Activated T-helper 1 cell treated with anti-CD3 and anti-CD28 coated beads, Interleukin-2, amount 50 U/mL, for 16 hours (primary cell): Measurements from ENCODE around the gene RARS2.
"Not testable (repeated sequence)": the region's sequence is repeated elsewhere in the genome, so short reads cannot be mapped to it uniquely, and the experiment has no call there.

Experiments
- DNase-seq, 2 donors: peaks; one replicate each; pipeline ENCODE4 v3.0.0-alpha.2; 2020; ENCODE audit warnings: low read depth in 1 of 2, low spot score in 1 of 2

Gene RARS2, protein sequence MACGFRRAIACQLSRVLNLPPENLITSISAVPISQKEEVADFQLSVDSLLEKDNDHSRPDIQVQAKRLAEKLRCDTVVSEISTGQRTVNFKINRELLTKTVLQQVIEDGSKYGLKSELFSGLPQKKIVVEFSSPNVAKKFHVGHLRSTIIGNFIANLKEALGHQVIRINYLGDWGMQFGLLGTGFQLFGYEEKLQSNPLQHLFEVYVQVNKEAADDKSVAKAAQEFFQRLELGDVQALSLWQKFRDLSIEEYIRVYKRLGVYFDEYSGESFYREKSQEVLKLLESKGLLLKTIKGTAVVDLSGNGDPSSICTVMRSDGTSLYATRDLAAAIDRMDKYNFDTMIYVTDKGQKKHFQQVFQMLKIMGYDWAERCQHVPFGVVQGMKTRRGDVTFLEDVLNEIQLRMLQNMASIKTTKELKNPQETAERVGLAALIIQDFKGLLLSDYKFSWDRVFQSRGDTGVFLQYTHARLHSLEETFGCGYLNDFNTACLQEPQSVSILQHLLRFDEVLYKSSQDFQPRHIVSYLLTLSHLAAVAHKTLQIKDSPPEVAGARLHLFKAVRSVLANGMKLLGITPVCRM

DNA sequence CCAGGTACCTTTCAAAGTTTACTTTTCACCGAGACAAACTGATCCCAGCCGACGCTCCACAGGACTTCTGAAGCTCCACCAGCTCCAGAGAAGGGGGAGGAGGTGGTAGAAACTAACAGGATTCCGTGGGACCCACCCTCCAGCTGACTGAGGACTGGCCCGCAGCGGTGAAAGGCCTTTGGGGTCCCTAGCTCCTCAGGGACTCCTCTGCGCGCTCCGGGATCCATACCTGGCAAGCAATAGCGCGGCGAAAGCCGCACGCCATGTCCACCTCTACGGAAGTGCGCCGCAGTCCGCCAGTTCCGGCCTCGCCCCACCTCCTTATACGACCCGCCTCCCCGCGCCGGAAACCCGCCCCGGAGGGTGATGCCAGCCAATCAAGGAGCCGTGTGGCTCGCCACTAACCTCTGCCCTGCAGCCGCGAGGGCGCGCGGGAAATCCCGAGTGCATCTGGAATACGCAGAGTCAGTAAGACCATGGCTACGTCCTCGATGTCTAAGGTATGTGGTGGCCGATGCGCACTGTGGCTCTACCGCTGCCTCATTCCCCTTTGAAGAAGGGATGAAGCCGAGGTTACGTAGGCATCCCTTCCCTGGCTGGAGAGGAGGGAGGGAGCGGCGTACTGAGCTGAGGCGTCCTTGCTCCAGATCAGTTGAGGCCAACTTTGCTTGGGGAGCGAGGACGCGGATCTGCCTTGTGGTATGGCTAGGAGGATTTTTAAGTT lies at the start of gene RARS2, which contains the start of gene ORC3:
TSS of gene RARS2 (minus strand) at position 295 of the 724 bp plus-strand sequence. CDS start at position 265, 30 bp downstream.
TSS of gene ORC3 (plus strand) at position 443 of the 724 bp plus-strand sequence. CDS start at position 477, 34 bp downstream.
- peak; percentile 87 to 91 for DNase-seq

DNA sequence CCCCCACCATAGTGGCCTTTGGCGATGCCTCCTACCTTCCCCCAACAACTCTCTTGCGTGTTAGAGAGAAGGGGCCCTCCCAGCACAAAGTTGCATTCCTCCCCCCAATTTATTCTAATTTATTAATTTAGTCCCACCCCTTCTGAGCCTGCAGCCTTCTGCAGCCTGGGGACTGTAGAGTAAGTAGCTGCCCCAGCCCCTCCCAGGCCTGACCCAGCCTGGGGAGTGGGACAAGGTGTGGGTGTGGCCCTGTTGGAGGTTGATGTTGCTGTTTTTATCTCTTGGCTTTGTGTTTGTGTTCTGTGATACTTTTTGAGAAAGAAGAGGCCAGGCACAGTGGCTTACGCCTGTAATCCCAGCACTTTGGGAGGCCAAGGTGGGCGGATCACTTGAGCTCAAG lies 49.6 kb upstream of the RARS2 start:
- no peak for DNase-seq

DNA sequence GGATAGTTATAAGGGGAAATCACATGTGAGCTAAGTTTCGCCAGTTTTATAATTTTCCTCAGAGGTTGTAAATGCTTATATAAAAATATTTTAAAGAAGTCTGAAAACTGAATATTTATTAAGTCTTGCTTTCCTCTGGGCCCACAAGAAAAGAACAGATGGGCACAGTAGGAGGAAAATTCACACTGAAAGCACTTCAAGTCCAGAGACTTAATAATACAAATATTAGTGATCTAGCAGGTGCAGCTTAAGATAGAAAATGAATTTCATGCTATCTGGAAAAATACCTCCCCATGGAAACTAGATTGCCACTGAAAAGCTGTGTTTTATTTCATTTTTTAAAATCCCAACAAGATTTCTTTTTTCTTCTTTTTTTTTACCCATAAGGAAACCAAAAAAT lies 47.3 kb upstream of the RARS2 start:
- DNase-seq, result no peak

DNA sequence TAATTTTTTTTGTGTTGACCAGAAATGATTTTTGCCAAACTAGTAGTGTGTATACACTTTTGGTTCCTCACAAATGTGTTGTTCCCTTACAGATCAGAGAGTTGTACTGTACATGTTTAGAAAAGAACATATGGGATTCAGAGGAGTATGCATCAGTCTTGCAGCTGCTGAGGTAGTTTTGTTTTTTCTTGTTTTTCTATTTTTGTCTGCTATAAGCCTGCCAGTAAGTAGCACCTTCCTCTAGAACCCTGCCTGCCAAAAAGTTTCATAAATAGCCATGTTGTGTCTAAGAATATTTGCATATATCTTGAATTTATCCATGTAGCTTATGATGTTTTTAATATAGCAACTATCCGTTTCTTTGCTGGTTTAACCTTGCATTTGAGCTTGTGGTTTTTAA lies 46.5 kb upstream of the RARS2 start:
- no peak for DNase-seq

DNA sequence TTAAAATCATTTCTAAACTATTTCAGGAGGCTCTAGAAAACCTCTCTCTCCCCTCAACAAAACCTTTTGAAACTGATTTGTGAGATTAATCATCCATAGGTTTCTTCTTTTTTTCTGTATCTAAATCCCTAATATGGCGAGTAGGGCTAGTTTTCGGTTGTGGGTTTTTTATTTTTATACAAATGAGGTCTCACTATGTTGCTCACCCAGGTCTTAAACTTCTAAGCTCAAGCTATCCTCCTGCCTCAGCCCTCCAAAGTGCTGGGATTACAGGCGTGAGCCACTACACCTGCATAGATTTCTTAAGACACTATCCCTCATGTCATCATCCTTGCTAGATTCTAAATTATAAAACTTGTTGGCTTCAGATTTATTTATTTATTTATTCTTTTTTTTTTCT lies 44.1 kb upstream of the RARS2 start:
- DNase-seq, result no peak

DNA sequence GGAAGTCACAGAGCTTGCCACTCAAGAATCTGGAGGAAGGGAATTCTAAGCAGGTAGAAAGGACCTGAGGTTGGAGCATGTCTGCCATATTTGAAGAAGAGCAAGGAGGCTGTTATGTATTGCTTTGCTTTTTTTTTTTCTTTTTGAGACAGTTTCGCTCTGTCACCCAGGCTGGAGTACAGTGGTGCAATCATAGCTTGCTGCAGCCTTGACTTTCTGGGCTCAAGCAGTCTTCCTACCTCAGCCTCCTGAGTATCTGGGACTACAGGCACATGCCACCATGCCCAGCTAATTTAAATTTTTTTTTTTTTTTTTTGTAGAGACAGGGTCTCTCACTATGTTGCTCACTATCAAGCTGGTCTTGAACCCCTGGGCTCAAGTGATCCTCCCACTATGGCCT lies 41.0 kb upstream of the RARS2 start:
- no peak for DNase-seq

DNA sequence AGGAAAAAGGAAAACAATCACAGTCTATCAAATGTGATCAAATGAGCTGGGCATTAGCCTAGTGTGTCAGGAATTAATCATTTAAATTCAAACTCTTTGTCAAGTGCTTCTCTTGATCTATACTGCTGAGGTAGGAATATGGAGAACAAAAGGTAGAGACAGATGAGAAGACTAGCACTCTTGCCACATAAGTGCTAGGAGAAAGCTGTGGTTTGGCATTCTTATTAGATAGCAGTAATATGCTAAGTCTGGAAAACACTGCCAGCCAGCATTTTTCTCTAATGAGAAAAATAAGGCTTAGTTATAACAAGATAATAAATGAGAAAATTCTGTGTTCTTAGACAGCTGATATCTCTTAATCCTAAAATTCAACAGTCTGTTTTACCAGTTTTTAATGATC lies 39.1 kb upstream of the RARS2 start:
- no peak for DNase-seq

DNA sequence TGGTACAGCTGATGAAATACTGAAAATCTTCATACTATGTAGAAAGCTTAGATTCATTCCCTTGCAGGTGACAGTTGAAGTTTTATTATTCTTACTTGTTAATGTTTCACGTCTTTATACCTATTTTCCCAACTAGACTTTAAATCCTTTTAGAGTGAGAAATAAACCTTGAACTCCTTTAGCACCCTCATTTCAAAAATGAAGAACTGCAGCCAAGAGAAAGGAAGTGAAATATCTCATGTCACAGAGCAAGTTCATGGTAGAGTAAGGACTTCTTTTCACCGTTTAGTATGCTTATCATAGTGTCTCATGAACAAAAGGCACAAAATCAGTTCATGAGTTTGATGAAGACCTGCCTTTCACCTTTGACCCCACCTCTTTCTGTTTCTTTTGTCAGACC lies 38.6 kb upstream of the RARS2 start:
- DNase-seq, result no peak

DNA sequence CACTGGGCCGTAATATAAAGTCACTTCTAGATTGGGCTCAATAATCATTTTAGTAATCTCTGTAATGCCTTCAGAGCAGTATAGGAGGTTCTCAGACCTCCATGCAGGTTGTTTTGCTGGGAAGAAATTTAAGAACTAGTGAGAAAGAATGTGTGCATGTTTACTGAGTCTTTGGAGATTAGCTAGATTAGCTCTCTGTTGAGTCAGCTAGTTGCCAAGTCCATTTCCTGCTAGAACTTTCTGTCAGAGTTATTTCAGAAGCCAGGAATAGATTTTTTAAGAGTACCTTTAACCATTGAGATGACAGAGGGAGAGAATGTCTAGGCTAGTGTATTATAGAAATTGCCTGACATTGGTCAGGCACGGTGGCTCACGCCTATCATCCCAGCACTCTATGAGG lies 33.5 kb upstream of the RARS2 start:
- no peak for DNase-seq

DNA sequence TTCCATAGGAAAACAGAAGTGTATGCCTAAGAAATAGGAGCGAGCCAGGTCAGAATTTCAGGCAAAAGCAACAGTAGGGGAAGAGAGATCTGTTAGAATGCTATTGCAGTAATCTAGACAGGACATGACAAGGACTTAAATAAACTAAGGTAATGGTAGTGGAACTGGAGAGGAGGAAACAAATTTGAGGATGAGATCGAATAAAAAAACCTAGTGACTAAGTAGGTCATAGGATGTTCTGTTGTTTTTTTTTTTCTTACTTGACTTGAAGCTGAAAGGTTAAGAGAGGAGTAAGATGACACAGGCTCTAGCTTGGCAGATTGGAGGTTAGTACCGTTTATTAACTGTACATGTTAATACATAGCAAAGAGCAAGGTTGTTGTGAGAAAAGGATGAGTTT lies 28.7 kb upstream of the RARS2 start:
- DNase-seq, result no peak

DNA sequence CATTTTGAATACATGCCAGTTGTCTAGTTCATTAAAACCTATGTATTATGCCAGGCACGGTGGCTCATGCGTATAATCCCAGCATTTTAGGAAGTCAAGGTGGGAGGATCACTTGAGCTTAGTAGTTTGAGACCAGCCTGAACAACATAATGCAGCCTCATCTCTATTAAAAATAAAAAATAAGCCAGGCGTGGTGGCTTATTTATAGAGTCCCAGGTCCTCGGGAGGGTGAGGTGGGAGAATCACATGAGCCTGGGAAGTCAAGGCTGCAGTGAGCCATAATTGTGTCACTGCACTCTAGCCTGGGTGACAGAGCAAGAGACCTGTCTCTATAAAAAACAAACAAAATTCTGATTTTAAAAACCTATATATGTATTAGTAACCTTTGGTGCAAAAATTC lies 27.6 kb upstream of the RARS2 start:
- no peak for DNase-seq

DNA sequence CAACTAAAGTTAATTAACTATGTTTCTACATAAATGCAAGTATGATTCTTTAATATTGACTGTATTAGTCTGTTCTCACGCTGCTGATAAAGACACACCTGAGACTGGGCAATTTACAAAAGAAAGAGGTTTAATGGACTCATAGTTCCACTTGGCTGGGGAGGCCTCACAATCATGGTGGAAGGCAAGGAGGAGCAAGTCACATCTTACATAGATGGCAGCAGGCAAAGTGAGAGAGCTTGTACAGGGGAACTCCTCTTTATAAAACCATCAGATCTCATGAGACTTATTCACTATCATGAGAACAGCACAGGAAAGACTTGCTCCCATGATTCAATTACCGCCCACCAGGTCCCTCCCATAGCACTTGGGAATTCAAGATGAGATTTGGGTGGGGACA lies 23.2 kb upstream of the RARS2 start:
- DNase-seq, result not testable (repeated sequence)

DNA sequence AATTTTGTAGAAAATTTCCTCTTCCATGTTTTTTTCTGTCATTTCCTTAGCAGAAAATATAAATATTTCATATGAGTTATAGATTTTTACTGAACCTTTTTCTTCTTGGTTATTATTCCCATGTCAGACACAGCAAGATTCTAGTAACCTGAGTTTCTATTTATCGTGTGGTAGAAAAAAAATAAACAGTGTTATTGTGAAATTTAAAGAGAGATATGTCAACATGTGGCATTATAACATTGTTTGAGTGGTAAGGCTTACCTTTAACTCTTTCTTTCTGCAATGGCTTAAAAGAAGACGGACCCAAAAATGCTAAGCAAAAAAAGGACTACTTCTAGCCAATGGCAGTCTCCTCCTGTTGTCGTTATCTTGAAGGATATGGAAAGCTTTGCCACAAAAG lies 19.0 kb upstream of the RARS2 start:
- DNase-seq, result no peak

DNA sequence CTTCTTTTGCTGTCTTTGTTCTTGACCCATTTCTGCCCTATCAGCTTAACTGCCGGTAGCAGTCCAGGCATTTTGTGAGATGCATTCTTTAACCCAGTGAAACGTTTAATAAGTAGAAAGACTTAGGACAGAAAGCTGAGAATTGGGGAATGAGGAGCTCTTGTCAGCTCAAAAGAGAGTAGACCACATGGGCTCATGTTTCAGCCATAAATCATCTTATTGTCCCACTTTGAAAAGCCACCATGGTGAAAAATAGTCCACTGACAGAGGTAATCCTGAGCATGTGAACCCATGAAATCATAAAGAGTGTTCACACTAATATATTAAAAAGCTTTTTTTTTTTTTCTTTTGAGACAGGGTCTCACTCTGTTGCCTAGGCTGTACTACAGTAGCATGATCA lies 16.4 kb upstream of the RARS2 start:
- no peak for DNase-seq

DNA sequence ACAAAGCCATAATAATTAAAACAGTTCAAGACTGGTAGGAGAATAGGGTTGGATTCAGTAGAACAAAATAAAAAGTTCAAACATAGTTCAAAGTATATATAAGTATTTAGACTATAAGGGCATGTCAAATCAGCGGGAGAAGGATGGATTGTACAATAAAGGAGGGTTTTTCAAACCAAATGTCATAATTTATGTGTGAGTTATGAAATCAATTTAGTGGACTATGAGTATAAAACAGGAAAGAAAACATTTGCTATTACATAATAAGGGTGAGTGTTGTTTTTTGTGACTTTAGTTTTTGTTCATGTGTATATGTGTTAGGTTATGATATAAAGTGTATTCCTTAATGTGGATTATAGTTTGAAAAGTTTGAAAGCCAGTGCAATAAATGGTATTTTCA lies 10.8 kb upstream of the RARS2 start:
- DNase-seq, result no peak

DNA sequence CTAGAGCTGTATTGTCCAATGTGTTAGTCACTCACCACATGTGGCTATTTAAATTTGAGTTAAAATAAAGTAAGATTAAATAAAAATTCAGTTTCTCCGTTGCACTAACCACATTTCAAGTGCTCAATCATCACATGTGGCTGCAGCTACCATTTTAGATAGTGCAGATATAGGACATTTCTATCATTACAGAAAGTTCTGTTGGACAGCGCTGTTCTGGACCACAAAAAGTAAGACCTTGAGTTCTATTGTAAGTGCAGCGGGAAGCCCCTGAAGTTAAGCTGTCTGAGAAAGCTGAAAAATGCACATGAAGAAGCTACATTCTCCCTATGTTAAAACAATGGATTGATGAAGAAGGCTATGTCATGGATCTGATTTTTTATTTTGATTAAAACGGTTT lies 1.2 kb upstream of the RARS2 start:
- no peak for DNase-seq

DNA sequence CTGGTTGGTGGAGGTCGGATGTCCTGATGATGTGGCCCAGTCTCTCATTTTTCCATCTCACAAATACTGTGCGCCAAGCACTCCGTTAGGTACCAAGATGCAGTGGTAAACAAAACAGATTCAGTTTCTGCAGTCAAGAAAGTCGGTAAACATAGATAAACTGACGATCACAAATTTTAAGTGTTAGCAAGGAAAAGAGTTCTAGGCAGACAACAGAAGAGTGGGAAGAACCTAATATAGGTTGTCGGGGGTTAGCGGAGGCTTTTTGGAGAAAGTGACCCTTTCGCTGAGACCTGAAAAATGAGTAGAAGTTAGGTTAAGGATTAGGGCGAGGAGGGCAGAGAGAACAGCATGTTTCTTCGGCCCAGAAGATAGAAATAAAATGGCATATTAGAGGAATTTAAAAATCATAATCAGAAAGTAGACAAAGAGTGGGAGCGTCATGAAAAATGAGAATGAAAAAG lies 662 bp upstream of the RARS2 start:
- no peak for DNase-seq

DNA sequence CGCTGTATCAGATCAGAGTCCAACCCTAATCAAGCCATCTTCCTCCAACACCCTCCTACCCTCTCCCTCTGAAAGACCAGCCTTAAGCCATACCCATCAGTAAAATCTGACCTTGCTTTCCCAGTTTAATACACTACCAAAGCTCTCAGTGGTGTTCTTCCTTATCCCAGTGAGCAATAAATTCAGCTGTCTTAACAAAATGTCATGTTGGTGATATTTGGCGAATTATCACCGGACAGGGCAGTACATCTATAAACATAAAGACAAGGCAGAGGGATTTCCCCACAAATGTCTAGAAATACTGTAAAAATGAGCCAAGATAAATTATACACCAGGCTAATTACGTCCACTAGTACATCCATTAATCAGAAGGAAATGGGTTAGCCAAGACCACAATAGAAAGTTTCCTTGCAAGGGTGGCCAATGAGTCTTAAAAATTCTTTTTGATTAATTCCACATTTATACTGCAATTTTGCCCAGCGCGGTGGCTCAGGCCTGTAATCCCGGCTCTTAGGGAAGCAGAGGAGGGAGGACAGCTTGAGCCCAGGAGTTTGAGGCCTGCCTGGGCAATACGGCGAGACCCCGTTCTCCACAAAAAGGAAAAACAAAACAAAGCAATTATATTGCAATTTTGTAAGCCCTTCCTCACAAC lies 905 bp downstream of the RARS2 start:
- no peak for DNase-seq

DNA sequence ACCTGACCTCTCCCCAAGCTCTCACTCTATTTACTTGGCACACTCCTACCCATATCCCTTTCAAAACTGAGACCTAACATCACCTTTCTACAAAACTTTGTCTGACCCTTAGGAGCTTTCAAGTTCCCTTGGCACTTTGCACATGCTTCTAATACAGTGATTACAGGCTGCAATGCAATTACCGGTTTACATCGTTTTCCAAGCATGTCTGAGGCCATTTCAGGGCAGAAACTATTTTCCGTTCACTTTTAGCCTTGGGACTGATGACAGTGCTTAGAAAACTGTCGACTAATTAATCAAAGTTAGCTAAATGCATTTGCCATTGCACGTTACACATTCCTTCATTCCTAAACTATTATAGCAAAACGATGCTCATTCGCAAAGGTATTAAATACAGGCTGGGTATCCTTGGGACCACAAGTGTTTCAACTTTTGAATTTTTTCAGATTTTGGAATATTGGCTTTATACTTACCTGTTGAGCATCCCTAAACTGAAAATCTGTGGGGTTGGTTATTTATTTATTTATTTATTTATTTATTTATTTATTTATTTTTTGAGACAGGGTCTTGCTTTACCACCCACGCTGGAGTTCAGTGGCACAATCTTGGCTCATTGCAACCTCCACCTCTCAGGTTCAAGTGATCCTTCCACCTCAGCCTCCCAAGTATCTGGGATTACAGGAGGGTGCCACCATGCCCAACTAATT lies 3.3 kb downstream of the RARS2 start:
- DNase-seq, result no peak

DNA sequence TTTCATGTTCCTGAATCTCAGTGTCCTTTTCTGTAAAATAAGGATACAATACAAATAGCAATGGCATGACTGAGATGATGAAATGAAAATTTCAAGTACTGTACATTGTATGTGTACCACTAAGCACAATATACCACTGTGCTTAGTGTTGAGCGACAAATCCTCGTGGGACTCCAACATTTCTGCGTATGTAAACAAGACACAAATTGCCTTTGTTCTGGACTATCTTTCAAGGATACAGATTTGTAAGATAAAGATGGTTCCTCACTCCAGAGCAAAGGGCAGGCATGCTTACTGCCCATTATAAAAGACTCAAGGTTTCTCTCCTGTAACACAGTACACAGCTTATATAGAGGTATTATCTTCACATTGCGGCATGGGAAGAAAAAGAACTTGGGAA lies 6.0 kb downstream of the RARS2 start:
- DNase-seq, result no peak

DNA sequence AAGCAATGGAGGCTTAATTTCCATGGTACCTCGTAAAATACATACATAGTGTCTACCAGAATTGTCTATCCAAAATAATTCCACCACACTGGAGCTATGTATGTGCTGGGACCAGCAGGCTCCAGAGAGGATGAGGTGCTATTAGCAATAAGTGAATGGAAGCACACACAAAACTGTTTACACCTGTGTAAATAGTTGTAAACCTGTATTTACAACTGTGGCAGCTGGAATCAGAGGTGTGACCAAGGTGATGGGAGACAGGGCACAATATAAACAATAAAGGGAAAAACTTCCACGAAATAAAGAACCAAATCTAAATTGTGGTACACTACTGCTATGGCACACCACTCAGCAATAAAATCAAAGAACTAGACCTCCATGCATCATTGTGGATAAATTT lies 14.4 kb downstream of the RARS2 start:
- no peak for DNase-seq
